DMS53 treated with DMSO at 0.1 percent for 48 hours (cell line): ENCODE results near the gene HAUS8.

ENCODE experiments used
- DNase-seq: peaks from one replicate; lab custom pipeline; 2025; ENCODE audit not compliant: unreplicated experiment; lab: John Stamatoyannopoulos, UW

HAUS8 gene

DNA sequence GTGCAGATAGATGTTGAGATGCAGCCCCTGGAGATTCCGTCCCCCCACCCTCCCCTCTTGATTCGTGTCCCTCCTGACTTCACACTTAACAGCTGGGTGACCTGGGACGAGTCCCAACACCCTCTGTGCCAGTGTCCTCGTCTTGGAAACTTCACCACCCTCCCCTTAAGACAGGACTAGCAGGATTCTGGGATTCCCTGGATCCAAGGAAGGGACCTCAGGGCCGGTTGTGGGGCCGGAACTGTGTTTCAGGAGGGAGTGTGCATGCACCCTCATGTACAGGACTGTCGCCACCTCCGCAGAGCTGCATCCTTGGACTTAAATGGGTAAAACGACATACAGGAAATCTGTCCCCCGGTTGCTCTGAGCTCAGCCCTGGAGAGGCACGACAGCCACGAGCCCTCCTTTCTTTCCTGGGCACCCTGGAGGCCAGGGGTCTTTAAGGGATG is 1.3 kb upstream of the HAUS8 start:
- no peak for DNase-seq

DNA sequence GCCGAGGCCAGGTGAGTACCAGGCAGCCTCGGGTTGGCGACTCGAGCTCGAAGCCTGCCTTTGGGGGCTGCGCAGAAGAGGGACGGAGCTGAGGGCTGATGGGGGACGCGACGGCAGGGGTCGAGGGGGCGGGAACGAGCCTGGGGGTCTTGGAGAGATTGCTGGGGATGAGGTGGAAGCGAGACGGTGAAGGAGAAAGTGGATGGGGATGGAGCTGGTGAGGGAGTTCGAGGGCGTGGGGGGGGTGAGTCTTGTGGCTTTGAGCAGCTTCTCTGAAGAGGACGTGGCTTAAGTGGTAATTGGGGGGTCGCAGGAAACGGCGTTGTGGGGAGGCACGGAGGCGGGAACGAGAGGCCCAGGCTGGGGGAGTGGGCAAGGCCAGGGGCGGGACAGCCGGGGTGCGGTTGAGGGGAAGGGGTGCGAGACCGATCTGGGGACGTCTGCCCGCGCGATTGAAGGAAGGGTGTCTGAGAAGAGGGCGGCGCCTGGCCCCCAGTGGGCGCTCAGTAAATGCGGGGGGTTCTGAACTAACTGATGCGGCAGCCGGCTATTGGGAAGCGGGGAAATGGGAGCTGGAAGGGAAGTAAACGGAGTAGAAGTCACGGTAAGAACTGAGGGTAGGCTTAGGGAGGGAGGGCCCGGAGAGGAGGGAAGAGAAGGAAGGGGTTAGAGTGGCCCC is 751 bp upstream of the HAUS8 start:
- no peak for DNase-seq

DNA sequence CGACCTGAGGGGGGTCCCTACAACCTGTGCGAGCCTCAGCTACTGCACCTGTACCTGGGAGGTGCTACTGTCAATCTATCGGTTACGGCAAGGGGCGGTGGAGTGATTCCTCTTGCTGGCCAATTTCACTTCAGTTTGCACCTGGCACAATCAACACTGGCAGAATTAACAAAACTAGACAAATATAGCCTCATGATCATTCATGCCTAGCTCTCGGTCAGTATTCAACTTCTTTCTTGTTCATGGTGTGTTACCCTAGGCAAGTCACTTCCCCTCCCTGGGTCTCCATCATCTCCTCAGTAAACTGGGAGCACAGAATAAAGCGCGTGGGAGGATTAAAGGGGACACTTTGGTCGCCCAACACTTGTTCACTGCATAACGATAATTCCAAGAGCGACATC is 618 bp downstream of the HAUS8 start:
- DNase-seq: no peak

DNA sequence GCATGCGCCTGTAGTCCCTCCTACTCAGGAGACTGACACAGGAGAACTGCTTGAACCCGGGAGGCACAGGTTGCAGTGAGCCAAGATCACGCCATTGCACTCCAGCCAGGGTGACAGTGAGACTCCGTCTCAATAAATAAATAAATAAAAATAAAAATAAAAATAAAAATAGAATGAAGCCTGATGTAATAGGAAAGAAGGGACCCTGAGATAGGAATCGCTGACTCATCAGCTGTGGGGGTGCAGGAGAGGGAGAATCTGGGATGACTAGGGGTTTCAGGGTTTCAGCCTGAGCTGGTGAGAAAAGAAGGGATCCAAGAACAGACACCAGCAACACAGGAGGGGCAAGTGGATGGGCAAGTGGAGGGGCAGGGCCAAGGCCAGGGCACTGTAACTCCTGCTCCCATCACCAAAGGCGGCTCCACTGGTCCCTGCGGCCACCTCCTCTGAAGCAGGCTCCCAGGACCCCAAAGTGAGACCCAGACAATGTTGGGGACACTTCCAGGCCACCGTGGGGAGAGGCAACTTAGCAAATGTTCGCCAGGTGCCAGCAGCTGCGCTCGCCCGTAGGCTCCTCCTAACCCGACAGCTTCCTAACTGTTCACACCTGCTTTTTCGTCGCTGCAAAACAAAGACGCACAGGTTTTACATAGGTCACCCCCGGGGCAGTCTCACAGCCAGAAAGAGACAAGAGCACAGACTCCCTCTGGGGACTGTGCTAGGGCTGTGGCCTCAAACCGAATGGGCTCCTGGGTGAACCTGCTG is 1.2 kb downstream of the HAUS8 start:
- peak; percentile 11 for DNase-seq

DNA sequence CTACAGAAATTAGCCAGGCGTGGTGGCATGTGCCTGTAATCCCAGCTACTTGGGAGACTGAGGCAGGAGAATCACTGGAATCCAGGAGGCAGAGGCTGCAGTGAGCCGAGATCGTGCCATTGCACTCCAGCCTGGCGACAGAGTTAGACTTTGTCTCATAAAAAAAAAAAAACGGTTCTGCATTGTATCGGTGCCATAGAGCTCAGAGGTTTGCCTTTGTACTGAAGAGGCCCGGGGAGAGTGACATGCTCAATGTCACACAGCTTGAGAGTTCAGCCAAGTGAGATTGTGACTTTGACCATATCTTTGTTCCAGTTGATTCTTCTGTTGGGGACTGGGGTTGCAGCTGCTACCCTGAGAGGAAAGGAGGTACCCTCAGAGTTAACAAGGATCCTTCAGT is 4.3 kb downstream of the HAUS8 start:
- no peak for DNase-seq

DNA sequence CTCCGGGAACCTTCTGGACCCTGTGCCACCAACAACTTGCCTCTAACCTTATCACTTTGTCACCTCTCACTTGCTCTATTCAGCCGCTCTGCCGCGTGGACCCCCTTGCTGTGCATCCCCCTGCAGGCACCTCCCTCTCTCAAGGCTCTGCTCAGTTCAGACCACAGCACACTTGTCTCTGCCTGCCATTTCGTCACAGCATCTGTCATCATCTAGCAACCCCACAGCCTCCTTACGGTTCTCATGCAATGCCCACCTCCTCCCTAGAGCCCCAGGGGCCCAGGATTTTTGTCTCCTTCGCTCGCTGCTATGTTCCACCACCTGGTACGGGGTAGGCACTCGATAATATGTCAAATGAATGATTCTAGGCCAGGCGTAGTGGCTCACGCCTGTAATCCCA is 4.8 kb downstream of the HAUS8 start:
- DNase-seq: no peak

DNA sequence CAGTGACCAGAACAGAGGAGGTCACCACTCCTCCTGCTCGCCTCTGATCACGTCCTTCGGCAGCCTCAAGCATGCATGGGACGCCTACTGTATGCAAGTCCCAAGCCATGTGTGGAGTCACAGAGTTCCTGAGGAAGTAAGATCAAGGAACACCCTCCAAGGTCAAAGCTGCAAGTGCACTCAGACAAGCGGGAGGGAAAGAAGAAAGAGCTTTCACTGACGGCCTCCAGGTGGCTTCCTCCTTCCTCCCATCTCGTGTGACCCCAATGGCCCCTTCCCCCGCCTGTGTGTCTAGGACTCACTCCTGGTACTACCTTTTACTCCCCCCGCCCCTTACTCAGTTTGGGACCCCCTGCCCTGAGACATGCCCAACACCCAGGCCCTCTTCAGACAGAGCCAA is 6.1 kb downstream of the HAUS8 start:
- no peak for DNase-seq

DNA sequence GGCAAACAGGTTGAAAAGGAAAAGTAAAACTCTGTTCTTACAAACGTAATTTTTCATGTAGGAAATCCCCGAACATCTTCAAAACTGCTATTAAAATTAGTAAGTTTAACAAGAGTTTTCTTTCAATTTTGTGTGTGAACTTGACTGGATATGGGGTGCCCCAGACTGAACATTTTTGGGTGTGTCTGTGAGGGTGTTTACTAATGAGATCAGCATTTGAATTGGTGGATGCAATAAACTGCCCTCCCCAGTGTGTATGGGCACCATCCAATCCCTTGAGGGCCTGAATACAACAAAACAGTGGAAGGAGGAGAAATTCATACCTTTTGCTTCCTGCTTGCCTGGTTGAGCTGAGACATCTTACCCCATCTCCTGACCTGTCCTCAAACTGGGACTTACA is 11.8 kb downstream of the HAUS8 start:
- no peak for DNase-seq

DNA sequence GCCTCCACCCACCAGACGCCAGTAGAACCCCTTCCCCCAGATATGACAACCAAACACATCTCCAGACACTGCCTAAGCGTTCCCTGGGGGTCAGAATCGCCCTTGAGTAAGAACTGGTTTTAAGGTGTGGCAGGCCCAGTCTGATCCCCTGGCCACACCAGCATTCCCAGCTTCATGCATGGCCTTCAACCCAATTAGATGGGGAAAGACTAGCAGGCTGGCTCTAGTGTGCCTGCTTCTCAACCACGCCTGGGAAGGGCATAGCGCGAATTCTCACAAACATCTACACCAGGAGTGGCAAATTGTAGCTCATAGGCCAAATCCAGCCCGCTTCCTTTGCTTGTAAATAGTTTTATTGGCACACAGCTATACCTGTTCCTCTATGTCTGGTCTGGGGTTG is 13.6 kb downstream of the HAUS8 start:
- DNase-seq: no peak

DNA sequence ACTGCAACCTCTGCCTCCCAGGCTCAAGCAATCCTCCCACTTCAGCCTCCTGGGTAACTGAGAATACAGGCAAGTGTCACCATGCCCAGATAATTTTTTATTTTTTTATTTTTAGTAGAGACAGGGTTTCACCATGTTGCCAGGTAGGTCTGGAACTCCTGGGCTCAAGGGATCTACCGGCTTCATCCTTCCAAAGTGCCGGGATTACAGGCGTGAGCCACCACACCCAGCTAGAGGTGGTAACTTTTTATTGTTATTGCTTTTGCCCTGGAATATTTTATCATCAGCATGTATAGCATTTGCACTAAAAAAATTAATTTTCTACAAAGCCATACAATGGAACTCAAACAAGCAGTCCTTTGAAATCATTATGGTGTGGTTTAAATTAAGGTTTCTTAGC is 14.0 kb downstream of the HAUS8 start:
- no peak for DNase-seq

DNA sequence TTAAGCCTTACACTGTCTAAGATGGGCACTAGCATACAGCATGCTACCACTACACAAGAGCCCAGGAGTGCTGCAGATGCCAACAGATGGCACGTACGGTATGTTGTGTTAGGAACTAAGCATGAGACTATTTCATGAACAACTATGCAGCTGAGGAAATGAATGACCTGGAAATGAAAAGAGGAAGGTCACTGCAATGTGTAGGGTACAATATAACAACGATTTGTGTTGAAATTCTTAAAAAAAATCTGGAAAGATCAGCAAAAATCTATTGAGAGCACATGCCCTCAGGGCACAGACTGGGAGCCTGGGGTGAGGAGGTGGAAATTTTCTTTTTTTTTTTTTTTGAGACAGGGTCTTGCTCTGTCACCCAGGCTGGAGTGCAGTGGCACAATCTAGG is 14.4 kb downstream of the HAUS8 start:
- no peak for DNase-seq

DNA sequence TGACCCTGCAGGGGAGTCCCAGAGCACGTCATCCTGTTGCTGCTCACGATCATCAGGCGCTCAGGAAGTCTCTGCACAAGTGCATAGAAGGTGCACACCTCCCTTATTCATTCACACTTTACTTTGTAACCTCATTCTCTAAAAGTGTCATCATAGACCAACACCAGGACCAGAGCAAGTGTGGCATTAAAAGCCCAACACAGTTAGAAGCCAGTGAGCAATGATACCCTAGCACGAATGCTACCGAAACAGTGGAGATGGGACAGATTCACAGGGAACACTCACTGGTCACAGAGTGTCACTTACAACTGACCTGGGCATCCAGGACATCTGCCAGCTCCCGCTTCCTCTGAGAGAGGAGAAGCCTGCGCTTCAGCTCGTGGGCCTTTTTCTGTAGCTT is 17.0 kb downstream of the HAUS8 start:
- no peak for DNase-seq

DNA sequence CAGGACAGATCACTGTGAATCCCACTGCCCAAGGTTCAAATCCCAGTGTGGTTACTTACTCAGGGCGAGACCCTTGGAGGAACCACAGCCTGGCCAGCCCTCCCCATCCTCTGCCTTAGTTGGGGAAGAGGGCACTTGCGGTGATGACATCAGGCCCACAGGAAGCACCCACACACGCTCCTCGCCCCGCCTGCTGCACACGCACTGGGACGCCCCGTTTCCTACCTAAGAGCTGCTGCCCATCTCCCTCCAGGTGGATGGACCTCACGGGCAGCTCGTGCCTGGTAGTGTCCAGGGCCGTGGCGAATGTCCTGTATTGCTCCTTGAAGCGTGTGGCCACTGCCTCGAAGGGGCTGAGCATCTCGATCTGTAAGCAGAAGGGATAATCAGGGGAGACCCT is 19.6 kb downstream of the HAUS8 start:
- no peak for DNase-seq

DNA sequence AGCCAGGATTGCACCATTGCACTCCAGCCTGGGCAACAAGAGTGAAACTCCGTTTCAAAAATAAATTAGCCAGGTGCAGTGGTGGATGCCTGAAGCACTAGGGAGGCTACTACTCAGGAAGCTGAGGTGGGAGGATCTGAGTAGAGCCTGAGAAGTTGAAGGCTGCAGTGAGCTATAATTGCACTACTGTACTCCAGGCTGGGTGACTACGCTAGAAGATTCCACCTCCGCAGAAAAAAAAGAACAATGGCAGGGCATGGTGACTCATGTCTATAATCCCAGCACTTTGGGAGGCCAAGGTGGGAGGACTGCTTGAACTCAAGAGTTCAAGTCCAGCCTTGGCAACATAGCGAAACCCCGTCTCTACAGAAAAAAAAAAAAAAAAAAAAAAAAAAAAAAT is 20.5 kb downstream of the HAUS8 start:
- no peak for DNase-seq

DNA sequence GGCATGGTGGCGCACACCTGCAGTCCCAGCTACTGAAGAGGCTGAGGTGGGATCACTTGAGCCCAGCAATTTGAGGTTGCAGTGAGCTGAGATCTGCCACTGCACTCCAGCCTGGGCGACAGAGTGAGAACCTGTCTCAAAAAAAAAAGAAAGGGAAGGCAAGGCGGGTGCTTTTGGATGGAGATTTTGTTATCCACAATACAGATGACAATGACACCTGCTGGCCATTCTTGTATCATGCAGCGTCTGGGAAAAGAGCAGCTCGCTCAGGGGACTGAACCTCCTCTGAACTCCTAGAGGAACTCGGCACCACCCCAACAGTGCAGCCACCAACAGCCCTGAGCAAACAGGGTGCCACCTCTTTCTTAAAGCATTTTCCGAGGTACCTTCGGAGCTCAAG is 22.8 kb downstream of the HAUS8 start:
- DNase-seq: no peak

DNA sequence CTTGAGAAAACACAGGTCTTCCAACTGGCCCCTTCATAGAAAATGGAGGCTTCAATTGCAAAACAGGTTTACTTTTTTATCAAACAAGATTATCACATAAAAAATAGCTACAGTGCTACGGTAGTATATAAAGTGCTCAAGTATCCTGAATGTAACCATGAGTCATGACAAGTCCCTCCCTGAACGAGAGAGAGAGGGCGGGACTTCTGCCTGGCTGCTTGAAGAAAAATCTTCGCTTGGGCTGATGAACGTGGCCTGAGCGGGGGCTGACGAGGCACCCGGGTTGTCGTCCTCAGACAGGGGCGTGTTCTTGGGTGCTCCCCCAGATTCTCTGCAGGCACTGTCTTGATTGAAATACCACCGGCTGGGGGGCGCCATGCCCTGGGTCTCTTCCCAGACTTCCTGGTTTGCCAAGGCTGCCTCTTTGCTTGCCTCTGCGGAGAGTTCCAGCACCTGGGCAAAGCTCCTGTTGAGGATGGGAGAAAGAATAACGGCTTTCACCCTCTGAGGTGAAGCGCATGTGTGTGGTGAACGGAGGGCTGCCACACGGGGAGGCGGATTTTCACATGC is 25.5 kb downstream of the HAUS8 start:
- DNase-seq: no peak

DNA sequence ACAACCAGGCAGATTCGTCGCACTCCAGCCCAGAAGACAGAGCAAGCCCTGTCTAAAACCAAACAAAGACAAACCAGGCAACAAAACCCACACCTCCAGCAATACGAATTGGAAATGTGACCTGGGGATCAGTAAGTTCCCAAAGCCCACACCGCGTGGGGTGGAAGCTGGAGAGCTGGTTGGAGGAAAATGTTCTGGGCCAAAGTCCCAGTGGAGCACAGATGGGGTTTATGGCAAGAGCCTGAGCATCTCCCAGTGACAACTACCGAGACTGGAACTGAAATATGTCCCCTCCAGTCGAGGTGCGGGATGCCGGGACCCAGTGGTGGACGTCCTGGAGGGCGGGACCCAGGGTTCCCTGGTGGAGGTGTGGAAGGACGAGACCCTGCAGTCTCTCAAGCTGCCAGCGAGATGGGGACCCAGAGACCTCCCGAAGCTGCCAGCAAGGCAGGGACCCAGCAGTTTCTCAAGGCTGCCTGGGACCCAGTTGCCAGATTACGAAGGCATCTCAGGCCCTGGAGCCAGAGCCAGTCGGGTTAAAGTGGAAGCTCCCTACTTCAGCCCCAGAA is 26.3 kb downstream of the HAUS8 start:
- no peak for DNase-seq

DNA sequence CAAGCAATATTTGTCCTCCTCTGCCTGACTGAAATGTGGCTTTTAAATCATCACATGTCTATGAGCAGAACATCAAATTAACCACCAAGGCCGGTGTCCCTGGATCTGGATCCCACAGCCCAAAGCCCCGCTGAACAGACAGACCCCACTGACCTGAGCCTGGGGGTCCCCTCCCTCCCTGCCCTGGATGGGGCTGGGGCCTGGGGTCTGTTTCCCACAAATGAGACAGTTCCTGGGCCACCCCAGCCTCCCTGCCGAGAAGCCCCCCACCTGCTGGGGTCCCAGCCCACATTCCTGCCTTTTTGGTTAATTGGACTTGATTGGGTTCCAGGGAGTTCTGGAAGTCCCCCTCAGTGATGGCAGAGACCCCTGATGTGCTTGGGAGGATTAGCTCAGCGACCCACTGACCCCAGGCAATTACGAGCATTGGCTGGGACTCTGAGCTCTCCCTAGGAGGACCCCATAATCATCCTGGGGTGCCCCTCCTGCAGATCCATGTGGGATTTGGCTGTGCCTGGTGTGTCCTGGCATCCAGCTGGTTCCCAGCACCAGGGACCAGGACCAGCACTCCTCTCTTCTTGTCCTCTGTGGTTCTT is 29.2 kb downstream of the HAUS8 start:
- no peak for DNase-seq

DNA sequence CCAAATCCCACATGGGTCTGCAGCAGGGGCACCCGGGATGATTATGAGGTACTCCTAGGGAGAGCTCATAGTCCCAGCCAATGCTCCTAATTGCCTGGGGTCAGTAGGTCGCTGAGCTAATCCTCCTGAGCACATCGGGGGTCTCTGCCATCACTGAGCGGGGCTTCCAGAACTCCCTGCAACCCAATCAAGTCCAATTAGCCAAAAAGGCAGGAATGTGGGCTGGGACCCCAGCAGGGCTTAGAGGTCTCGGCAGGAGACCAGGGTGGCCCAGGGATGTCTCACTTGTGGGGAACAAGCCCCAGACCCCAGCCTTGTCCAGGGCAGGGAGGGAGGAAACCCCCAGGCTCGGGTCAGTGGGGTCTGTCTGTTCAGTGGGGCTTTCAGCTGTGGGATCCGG is 31.5 kb downstream of the HAUS8 start:
- DNase-seq: no peak

DNA sequence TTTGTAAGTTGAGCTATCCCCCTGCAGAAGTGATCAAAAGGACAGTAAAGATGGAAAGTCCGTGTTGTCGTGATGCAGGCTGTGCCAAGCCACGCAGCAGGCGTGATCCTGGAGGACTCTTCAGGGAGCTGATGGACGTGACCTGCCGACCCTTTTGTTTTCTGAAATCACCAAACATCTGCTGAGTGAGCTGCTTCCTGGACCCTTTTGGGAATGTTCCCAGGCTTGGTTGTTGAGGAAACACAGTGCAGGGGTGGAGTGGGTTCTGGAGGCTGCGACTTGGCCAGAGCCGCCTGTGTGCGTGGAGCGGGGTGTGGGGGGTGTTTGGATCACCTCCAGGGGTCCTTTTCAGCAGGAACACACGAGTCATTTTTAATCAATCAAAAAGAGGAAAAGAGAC is 33.3 kb downstream of the HAUS8 start:
- DNase-seq: no peak

DNA sequence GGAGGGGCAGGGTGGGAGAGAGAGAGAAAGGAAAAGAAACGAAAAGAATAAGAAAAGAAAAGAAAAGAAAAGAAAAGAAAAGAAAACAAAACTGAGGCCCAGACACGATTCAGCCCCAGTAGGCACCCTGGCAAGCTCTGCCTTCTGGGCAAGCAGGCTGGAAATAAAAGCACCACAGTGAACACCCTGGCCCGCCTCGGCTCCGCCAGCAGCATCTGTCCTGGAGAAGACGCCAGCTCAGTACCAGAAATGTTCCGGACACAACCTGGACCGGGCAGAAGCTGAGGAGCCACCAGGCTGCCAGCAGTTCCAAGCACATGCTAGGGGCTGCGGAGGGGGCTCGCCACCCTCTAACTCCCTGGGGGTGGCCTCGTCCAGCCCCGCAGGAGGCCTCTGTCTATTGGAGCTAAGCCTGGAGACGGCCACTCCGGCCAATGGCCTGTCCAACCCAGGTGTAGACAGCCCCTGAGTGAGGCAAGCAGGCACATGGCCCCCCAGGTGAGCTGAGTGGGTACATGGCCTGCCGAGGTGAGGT is 37.2 kb downstream of the HAUS8 start:
- DNase-seq: no peak

DNA sequence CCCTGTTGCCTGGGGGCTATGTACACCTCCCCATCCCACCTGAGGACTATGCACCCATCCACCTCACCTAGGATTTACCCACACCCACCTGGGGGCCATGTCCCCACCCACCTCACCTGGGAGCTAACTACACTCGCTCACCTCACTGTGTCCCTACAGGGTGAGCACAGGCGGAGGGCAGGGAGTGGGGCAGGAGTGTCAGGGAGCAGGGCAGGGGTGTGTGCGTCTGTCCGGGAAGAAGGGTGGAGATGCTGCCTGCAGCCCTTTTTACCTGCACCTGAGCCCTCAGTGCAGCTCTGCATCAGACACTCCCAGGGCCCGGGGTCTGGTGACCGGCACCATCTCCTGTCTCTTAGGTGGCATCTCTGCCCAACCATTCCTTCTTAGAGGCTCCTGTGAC is 38.1 kb downstream of the HAUS8 start:
- DNase-seq: no peak
